Fibroblast of skin of abdomen (primary cell): ENCODE measurements around the gene CIB1. TPM values are rescaled to one million over a fixed set of nuclear protein-coding genes. Genes with fewer than 3 reads are reported as not detected.
"Not testable (repeated sequence)": the region's sequence is repeated elsewhere in the genome, so short reads cannot be mapped to it uniquely, and the experiment has no call there.

Experiments used
- DNase-seq: peaks from one replicate; pipeline ENCODE4 v3.0.0-alpha.2; 2013
- polyA plus RNA-seq, 2 experiments: library from polyadenylated mRNA; unstranded; fragments of 120-200 nt; gene quantifications; one replicate each; pipeline ENCODE4 v1.2.1, GENCODE V29; 2013; ENCODE audit not compliant: insufficient read length in 2 of 2

CIB1 gene
- polyA plus RNA-seq (2013, experiment 1 of 2; ENCODE audit: insufficient read length): 50.3 TPM
- 50.2 TPM for polyA plus RNA-seq (2013, experiment 2 of 2; ENCODE audit: insufficient read length)

DNA sequence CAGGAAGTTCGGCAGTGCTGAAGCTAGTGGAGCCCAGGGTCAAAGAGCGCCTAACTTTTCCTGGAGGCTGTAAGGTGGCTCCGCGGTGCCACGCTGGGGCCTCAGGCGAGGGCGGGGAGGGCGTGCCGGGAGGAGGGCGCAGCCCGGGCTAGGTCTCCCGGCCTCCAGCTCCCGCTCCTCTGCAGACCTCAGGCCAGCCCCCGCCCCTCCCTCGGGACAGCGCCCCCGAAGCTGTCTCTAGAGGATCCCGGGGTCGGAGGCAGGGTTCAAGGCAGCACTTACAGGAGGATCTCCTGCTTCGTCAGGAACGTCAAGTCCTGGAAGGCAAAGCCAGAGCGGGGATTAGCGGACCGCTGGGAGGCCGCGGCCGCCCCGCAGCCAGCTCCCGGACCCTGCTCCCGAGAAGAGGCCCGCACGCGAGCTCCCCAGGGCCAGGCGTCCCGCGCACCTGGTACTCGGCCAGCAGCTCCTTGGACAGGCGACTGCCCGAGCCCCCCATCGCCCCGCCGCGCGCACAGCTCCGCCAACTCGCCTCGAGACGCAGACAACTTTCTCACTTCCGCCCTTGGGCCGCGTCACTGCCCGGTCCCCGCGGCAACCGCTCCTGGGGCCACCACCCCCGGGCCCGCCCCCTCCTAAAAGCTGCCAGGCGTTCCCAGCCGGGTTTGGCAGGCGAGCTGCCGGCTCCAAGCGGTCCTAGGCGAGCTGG lies at the start of gene CIB1:
Gene CIB1 (minus strand): TSS at position 555 of the 709 bp plus-strand sequence. CDS start 56 bp downstream, at position 499.
- peak; percentile 97 for DNase-seq

DNA sequence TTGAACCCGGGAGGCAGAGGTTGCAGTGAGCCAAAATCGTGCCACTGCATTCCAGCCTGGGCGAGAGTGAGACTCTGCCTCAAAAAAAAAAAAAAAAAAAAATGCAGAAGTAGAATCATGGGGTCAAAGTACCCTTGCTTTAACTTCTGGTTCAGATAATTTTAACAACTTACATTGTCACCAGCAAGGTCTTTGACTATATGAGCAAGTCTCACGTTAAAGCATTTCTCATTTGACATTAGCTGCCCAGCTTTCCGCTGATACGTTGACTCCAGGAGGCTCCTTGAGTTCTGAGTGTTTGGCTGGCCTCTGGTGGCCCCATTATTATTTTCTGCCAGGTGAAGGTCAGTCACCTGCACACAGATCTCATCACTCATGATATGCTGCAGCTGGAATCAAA lies 47.9 kb upstream of the CIB1 start:
- DNase-seq: not testable (repeated sequence)

DNA sequence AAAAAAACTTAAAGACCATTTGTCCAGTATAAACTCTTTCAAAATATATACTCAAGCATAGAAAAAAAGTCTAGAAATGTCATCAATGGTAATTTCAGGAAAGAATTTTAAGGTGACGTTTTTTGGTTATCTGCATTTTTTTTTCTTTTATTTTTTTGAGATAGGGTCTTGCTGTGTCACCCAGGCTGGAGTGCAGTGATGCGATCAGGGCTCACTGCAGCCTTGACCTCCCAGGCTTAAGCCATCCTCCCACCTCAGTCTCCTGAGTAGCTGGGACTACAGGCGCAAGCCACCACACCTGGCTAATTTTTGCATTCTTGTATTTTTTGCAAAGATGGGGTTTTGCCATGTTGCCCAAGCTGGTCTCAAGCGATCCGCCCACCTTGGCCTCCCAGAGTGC lies 47.0 kb upstream of the CIB1 start:
- DNase-seq: not testable (repeated sequence)

DNA sequence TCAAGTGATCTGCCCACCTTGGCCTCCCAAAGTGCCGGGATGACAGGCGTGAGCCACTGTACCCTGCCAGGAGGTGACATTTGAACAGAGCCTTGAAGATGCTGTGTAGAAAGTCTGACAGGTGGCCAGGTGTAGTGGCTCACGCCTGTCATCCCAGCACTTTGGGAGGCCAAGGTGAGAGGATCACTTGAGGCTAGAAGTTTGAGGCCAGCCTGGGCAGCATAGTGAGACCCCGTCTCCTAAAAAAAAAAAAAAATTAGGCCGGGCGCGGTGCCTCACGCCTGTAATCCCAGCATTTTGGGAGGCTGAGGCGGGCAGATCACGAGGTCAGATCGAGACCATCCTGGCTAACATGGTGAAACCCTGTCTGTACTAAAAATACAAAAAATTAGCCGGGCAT lies 44.7 kb upstream of the CIB1 start:
- not testable (repeated sequence) for DNase-seq

DNA sequence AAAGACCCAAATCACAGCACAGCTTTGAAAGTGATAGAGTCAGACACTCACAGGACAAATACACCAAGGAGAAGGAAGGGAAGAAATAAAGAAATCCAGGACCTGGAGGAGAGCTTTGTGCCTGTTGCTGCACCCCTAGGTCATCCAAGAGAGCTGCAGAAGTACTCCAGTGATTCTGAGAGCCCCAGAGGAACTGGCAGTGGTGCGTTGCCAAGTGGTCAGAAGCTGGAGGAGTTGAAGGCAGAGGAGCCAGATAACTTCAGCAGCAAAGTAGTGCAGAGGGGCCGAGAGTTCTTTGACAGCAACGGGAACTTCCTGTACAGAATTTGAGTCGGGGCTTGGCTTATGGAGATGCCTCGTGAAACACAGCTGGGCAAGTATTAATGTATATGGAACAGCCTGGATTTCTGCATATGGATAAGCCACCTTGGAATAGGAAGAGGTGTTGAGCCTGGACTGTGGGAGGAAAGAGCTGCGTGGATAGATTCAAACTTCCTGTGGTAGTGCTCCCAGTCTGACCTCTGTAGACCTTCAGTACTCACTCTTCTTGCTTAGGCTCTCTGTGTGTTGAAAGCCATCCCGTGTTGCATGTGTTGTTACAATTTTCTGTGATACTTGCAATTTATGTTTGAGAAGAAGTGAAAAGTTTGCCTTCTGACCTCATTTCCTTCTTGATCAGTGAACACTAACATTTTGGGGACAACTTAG lies 37.9 kb upstream of the CIB1 start:
- no peak for DNase-seq

DNA sequence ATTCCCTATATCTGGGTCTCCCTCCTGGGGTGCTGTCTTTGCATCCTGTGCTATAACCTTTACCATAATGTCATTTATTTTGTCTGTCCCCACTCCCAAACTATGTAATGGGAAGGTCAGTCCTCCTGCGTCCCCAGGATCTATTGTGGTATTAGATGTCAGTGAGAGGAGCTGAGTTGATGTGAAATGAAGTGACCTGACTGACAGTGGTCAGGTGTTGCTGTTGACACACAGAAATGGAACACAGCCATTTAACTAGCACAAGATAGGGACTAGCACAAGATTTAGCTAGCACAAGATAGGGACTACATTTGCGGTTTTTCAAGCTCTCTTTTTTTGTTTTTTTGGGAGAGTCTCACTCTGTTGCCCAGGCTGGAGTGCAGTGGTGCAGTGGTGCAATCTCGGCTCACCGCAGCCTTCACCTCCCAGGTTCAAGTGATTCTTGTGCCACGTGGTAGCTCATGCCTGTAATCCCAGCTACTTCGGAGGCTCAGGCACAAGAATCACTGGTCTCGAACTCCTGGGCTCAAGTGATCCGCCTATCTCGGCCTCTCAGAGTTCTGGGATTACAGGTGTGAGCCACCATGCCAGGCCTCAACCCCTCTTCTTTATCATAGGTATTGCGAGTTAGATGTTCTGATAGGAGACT lies 36.9 kb upstream of the CIB1 start:
- DNase-seq: no peak

DNA sequence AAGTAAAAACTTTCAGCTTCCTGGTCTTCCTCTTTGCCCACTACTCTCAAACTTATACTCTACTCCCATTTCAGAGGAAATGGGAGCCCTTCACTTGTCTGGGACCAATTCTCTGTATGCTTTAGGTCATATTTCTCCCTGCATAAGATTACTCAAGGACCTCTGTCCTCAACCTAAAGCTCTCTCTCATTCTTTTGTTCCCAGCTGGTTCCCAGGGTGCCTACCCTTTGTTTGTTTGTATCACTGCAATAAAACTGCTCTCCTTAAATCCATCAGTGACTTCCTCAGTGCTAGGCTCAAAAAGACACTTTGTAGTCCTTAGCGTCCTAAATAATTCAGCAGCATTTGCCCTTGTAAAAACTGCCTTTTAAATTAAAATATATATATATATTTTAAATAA lies 34.7 kb upstream of the CIB1 start:
- DNase-seq: no peak

DNA sequence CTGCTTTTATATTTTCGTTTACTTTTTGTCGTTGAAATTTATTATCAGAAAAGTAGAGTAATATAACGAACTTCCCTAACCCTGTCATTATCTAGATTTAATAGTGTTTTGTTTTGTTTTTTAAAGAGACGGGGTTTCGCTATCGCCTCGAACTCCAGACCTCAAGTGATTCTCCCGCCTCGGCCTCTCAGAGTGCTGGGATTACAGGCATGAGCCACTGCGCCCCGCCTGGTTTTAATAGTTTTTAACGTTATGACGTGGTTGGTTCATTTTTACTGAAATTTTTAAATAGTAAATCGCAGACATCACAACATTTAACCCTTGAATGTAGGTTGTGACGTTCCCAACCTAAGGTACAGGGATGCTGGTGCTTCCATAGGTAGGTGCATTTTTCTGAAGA lies 32.7 kb upstream of the CIB1 start:
- peak; percentile 13 for DNase-seq

DNA sequence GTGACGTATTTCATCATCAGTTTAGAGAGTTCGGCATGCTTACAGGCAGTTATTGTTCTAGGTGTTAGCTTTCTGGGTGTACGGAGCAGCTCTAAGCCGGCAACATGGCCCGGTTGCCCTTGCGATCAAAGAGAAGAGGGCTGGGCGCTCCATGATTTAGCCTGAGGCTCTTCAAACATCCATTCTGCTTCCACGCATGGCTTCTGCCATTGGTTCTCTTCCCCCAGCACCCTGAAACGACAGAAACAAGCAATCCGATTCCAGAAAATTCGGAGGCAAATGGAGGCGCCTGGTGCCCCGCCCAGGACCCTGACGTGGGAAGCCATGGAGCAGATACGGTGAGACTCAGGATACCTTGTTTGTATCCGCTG lies 32.3 kb upstream of the CIB1 start:
- DNase-seq: peak; percentile 28

DNA sequence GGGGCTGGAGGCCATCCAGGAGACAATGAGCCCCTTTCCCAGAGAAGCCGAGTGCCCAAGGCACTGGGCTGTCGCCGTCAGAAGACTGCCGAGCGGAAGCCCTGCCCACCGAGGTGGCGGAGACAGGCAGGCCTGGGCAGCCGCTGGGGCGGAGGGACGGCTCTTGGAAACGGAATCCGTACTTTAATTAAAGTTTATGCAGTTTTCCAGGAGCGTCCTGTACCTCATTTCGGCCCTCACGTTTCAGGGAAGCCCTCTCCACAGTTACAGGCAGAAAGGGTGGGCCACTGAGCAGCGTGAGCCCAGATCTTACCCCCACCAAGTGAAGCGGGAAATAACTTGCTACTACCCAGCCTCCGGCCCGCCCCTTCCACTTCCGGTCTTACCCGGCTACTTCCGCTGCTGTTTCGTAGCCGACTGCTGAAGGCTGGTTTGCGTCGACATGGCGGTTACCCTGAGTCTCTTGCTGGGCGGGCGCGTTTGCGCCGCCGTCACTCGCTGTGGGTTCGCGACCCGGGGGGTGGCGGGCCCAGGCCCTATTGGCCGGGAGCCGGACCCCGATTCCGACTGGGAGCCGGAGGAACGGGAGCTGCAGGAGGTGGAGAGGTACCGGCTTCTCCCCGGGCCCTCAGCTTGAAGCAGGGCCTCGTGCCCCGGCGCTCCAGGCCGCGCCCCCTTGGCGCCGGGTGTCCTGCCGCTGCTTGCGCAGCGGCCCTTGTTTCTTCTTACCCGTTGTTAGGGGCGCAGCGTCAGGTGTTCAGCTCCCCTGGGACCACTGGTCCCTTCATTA lies 31.7 kb upstream of the CIB1 start, which contains the start of gene NGRN:
Gene NGRN (plus strand): TSS at position 402 of the 790 bp plus-strand sequence. CDS start 41 bp downstream, at position 443.
- peak; percentile 89 for DNase-seq

DNA sequence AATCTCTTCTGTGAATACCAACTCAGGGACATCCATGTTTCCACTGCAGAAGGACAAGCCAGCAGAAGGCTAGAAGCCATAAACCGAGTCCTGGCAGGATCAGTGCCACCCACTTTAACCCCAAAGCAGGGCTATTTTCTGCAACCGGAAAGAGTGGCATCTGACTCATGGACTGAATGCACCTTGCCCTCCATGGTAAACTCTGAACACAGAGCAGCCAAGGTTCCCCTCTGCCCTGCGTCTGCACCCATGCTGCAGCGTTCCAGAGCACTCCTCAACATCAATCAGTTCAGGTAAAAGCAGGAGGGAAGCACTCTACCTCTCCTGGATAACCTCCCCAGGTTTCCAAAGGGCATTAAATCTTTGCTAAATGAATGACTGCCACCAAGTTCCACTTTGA lies 30.9 kb upstream of the CIB1 start:
- no peak for DNase-seq

DNA sequence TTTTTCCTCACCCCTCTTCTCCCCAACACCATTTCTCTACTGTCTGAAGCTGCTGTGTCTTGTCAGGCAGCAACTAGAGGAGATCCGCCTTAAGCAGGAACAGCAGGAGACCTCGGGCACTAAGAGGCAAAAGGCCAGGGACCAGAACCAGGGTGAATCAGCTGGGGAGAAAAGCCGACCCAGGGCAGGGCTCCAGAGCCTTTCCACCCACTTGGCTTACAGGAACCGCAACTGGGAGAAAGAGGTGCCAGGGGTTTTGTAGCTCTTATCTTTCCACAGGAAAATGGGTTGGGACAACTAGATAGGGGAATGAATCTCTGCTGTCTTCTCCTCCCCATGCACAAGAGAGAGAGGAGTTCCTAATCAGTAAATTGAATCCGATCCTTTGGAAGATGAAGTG lies 28.7 kb upstream of the CIB1 start:
- no peak for DNase-seq

DNA sequence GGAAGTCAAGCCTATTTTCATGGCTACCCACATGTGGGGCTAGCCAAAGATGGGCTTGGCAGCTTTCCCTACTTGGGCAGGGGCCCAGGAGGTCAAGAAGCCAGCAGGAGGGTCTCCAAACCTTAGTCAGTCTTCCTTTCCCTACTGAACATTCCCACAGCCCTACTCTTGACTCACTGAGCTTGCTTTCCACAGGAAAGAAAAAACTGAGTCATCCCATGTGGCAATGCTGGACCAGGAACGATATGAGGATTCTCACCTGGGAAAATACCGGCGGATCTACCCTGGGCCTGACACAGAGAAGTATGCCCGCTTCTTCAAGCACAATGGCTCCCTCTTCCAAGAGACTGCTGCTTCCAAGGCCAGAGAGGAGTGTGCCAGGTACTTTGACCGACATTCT lies 28.1 kb upstream of the CIB1 start:
- DNase-seq: peak; percentile 8

DNA sequence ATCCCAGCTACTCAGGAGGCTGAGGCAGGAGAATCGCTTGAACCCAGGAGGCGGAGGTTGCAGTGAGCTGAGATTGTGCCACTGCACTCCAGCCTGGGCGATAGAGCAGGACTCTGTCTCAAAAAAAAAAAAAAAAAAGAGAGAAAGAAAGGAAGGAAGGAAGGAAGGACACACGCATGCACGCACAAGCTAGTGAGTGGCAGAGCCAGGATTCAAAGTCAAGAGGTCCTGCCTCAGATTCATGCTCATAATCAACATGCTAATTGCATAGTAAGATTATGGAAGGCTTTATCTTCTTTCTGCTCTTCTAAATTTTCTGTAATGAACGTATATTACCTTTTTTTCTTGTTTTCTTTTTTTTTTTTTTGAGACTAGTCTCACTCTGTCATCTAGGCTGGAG lies 27.0 kb upstream of the CIB1 start:
- DNase-seq: not testable (repeated sequence)

DNA sequence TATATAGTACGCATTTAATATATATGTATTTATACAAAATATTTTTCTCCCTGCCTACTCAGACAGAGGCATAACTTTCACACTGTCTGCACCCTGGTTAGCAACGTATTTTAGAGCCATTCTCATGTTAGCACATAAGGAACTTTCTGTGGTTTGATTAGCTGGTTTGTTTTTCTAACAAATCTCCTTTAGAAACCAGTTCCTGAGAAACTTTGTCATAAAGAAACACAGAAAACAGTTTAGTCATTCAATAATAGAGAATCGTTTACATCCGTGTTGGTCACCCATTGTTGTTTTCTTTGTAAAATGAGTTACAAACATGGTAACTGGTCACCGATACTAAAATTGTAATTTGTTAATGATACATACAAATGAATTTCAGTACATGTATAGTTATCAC lies 25.8 kb upstream of the CIB1 start:
- no peak for DNase-seq

DNA sequence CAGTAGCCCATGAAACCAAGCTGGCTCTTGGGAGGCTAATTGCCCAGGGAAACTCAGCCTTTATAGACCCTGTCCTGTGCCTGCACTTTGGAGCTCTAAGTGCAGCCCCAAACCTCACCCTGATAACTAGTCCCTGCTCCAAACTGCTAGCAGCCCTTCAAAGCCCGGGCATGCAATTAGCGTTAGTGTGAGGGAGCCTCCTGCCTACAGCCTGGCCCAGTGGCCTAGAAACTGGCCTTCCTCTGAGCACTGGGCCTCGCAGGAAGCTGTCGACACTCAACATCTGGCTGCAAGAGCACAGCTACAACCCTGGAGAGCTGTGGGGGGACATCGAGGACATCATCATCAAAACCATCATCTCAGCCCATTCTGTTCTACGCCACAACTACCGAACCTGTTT lies 24.0 kb upstream of the CIB1 start:
- no peak for DNase-seq

DNA sequence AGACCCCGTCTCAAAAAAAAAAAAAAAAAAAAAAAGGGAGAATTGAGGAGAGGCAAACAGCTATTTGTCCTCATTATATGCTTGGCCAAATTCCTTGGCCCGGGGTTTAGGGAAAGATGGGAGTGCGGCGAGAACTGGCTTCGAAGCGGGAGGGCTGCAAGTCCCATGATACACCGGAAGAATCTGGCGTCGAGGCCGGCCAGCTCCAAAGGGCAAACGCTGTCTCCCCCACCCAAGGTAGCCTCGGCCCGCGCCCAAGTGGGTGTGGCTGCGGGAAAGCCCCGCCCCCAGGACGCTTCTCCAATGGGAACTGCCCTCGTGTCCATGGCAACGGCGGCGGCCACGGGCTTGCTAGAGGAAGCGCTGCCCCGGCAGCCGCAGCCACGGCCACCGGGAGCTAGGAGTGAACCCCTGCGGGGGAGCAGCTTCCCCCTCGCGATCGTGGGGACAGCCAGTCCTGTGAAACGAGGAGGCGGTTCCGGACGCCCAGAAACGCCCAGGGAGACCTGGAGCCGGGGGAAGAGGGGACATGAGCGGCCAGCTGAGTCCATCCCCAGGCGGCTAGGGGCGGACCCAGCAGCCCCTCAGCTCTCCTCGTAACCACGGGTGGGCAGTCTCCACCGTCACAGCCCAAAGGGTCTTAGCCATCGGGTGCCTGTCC lies 15.6 kb upstream of the CIB1 start, which contains the start of gene TTLL13:
Gene TTLL13 (plus strand): TSS at position 354 of the 661 bp plus-strand sequence. CDS start 1,075 bp downstream, outside the sequence.
- DNase-seq: peak; percentile 84

DNA sequence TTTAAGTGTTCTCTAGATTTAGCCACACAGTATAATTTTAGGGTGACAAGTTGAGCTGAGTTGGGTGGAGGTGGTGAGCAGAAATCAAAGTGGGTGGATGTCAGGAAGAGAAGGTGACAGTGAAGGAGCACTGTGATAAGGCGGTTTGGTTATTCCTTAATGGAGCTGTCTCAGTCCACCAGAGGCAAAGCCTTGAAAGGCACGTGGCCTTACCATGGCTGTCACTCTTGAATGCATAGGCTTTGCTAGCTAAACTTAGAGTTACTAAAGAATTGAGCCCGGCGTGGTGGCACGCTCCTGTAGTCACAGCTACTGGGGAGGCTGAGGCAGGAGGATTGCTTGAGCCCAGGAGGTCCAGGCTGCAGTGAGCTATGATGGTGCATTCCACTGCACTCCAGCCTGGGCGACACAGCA lies 15.1 kb upstream of the CIB1 start:
- DNase-seq: no peak

DNA sequence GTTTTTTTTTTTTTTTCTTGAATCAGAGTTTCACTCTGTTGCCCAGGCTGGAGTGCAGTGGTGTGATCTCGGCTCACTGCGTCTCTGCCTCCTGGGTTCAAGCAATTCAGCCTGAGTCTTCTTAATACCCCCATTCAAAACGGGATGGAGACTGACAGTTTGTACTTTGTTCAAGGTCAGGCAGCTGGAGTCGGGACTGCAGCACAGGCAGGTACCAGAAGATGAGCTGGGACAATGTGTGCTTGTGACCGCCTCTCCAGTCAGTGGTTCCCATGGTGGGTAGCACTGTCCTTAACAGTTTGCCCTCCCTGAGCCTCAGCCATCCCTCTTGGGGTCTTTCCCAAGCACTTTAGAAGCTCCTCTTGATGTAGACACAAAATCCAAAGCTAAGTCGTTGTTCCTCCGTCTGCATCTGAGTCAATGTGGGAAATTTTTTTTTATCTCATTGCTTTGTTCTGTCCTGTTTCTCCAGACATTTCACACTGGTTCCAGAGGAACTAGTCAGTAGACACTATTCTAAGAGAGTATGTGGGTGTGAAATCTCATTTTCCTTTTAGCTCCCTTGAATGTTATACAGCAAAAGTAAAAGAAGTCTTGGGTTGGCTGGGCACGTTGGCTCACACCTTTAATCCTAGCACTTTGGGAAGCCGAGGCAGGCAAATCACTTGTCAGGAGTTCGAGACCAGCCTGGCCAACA lies 10.3 kb upstream of the CIB1 start:
- DNase-seq: no peak

DNA sequence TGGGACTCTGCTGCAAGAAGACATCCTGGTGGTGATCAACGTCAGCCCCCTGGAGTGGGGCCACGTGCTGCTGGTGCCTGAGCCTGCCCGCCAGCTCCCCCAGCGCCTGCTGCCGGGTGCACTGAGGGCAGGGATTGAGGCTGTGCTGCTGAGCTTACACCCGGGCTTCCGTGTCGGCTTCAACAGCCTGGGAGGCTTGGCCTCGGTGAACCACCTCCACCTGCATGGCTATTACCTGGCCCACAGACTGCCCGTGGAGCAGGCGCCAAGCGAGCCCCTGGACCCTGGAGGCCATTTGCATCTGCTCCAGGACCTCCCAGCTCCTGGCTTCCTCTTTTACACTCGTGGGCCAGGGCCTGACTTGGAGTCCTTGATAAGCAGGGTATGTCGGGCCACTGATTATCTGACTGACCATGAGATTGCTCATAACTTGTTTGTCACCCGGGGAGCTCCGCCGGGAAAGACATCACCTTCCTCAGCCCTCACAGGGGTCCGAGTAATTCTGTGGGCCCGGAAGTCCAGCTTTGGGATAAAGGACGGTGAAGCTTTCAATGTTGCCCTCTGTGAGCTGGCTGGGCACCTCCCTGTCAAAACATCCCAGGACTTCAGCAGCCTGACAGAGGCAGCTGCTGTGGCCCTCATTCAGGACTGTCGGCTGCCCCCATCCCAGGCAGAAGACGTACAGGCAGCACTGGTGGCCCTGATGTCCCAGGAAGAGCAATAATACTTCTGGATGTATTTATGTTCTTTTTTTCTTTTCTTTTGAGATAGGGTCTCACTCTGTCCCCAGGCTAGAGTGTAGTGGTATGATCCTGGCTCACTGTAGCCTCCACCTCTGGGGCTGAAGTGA lies 7.8 kb upstream of the CIB1 start:
- DNase-seq: no peak
